Osteocyte (in vitro differentiated cells): ENCODE results near the gene VCL. TPM values are rescaled to one million over a fixed set of nuclear protein-coding genes. Genes with fewer than 3 reads are reported as not detected.
"Not testable (repeated sequence)": the region's sequence is repeated elsewhere in the genome, so short reads cannot be mapped to it uniquely, and the experiment has no call there.

Experiments
- DNase-seq: peaks from one replicate; pipeline ENCODE4 v3.0.0; 2021; ENCODE audit warnings: mixed read lengths; ENCODE audit not compliant: unreplicated experiment; ENCODE audit errors: extremely low spot score
- H3K27ac Mint-ChIP-seq: one replicate; pipeline ENCODE4 v1.8.0; 2021; ENCODE audit warnings: mild to moderate bottlenecking, mixed read lengths; ENCODE audit not compliant: unreplicated experiment
- H3K27me3 Mint-ChIP-seq: one replicate; pipeline ENCODE4 v1.8.0; 2021; ENCODE audit warnings: mixed read lengths; ENCODE audit not compliant: unreplicated experiment
- H3K36me3 Mint-ChIP-seq: one replicate; pipeline ENCODE4 v1.8.0; 2021; ENCODE audit warnings: mixed read lengths; ENCODE audit not compliant: unreplicated experiment
- H3K4me1 Mint-ChIP-seq: one replicate; pipeline ENCODE4 v1.8.0; 2021; ENCODE audit warnings: mixed read lengths; ENCODE audit not compliant: unreplicated experiment
- H3K4me3 Mint-ChIP-seq: one replicate; pipeline ENCODE4 v1.8.0; 2021; ENCODE audit warnings: mild to moderate bottlenecking, moderate library complexity, mixed read lengths; ENCODE audit not compliant: unreplicated experiment
- H3K9me3 Mint-ChIP-seq: one replicate; pipeline ENCODE4 v1.8.0; 2021; ENCODE audit warnings: mixed read lengths; ENCODE audit not compliant: unreplicated experiment
- CTCF ChIP-seq: fragments of 200-600 bp; sonication (generic); IDR thresholded peaks from 2 replicates; pipeline ENCODE4 v1.5.0; 2021; ENCODE audit warnings: antibody characterized with exemption, mild to moderate bottlenecking, moderate library complexity
- total RNA-seq: library from RNA; stranded (reverse); gene quantifications from 2 replicates; pipeline ENCODE4 v1.2.1, GENCODE V29; 2021

Gene VCL
- total RNA-seq, 1 donor from 2014 or later: 338 TPM

GRCh38 chr10:74137992-74138391, 140.1 kb downstream of the VCL start:
- no peaks in the 10 kb centered on the region for H3K27me3 Mint-ChIP-seq
- no peak for TF ChIP-seq CTCF
- DNase-seq: no peak
- H3K4me3 Mint-ChIP-seq: no peak overlapping the region
- peaks cover 38% of the 10 kb centered on the region for H3K36me3 Mint-ChIP-seq
- H3K27ac Mint-ChIP-seq: no peak overlapping the region
- H3K9me3 Mint-ChIP-seq: no peaks in the 10 kb centered on the region
- peaks cover 3% of the 10 kb centered on the region for H3K4me1 Mint-ChIP-seq

- H3K4me3 Mint-ChIP-seq, H3K27ac Mint-ChIP-seq, H3K27me3 Mint-ChIP-seq, H3K4me1 Mint-ChIP-seq, DNase-seq, H3K9me3 Mint-ChIP-seq: not testable (repeated sequence)
- peaks cover 37% of the 10 kb centered on the region for H3K36me3 Mint-ChIP-seq
Measured at GRCh38 chr10:74138596-74138995, 140.7 kb downstream of the VCL start.

- no peak overlapping the region for H3K4me3 Mint-ChIP-seq
- peaks cover 28% of the 10 kb centered on the region for H3K36me3 Mint-ChIP-seq
- no peak overlapping the region for H3K27ac Mint-ChIP-seq
- DNase-seq: no peak
- no peaks in the 10 kb centered on the region for H3K9me3 Mint-ChIP-seq
- H3K27me3 Mint-ChIP-seq: no peaks in the 10 kb centered on the region
- no peak for TF ChIP-seq CTCF
- peaks cover 4% of the 10 kb centered on the region for H3K4me1 Mint-ChIP-seq
Measured at GRCh38 chr10:74139981-74140380, 142.1 kb downstream of the VCL start.

GRCh38 chr10:74140553-74140952, 142.6 kb downstream of the VCL start:
- no peak overlapping the region for H3K27ac Mint-ChIP-seq
- TF ChIP-seq CTCF: no peak
- no peak overlapping the region for H3K4me3 Mint-ChIP-seq
- peaks cover 10% of the 10 kb centered on the region for H3K4me1 Mint-ChIP-seq
- H3K27me3 Mint-ChIP-seq: no peaks in the 10 kb centered on the region
- DNase-seq: no peak
- peaks cover 24% of the 10 kb centered on the region for H3K36me3 Mint-ChIP-seq
- H3K9me3 Mint-ChIP-seq: no peaks in the 10 kb centered on the region

GRCh38 chr10:74145133-74145532, 147.2 kb downstream of the VCL start:
- no peak for DNase-seq
- Mint-ChIP-seq H3K4me1 (peaks cover 22% of the 10 kb centered on the region), H3K27ac (peak overlapping the region; percentile 70), H3K27me3 (no peaks in the 10 kb centered on the region), H3K9me3 (no peaks in the 10 kb centered on the region), H3K4me3 (peak overlapping the region; percentile 7), H3K36me3 (peaks cover 6% of the 10 kb centered on the region)
- TF ChIP-seq CTCF: no peak

- H3K4me3 Mint-ChIP-seq, H3K27me3 Mint-ChIP-seq, H3K27ac Mint-ChIP-seq, H3K36me3 Mint-ChIP-seq, DNase-seq, H3K9me3 Mint-ChIP-seq: not testable (repeated sequence)
- H3K4me1 Mint-ChIP-seq: peaks cover 27% of the 10 kb centered on the region
Measured at GRCh38 chr10:74146980-74147379, 149.1 kb downstream of the VCL start.
